GM18505 (cell line): ENCODE results near the gene VWA7.

Experiments used
- ATAC-seq: cut with Tn5 transposase; IDR thresholded peaks from one replicate; pipeline ENCODE4 v1.9.1; 2021; ENCODE audit not compliant: unreplicated experiment
- POLR2A ChIP-seq: IDR thresholded peaks from 4 replicates; pipeline ENCODE4 v1.6.1; 2011; ENCODE audit warnings: borderline replicate concordance; ENCODE audit not compliant: insufficient read depth, insufficient read length; ENCODE audit errors: extremely low read depth

Gene VWA7

GRCh38 chr6:31720196-31720770 lies 56.8 kb downstream of the VWA7 start:
- no peak for TF ChIP-seq POLR2A
- ATAC-seq, result no peak

GRCh38 chr6:31719001-31719400 lies 58.1 kb downstream of the VWA7 start:
- TF ChIP-seq POLR2A, result no peak
- no peak for ATAC-seq

DNA sequence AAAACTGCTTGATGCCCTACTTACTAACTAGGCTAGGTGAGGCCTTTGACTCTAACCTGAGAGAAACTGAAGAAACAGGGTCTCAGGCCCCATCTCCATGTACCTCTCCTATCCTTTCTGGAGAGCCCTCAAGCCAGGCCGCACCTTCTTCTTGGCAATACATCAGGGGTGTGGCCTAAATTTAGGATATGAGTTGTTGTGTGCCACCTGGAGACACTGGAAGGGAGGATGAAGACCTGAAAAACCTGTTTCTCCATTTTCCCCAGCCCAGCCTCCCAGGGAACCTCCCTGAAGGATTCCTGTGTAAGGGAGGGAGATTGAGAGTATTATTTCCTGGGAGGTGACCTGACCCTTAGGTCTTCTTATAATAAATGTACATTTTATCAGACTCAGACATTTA lies 58.9 kb downstream of the VWA7 start:
- ATAC-seq, result no peak
- TF ChIP-seq POLR2A, result no peak

- ATAC-seq, result no peak
- TF ChIP-seq POLR2A, result no peak
Observed at GRCh38 chr6:31717499-31718222, 59.5 kb downstream of the VWA7 start.
